Right cardiac atrium (tissue), 5 donors: ENCODE results near the gene POLR3B. TPM values are rescaled to one million over a fixed set of nuclear protein-coding genes. Genes with fewer than 3 reads are reported as not detected.
"Not testable (repeated sequence)": the region's sequence is repeated elsewhere in the genome, so short reads cannot be mapped to it uniquely, and the experiment has no call there.

Source experiments
- ATAC-seq, 2 donors: fragments of 200-7000 bp; cut with Tn5 transposase; one replicate each; pipeline versions ENCODE4 v1.8.0 to v1.9.1; 2020; ENCODE audit warnings: moderate library complexity in 2 of 2, mild to moderate bottlenecking in 1 of 2
- DNase-seq, 3 donors: peaks; one replicate each; pipeline ENCODE4 v3.0.0-alpha.2; 2020
- H3K27ac ChIP-seq: one replicate; pipeline ENCODE4 v1.5.1; 2013; ENCODE audit warnings: mild to moderate bottlenecking, low read length, control low read depth, moderate library complexity
- H3K27me3 ChIP-seq: one replicate; pipeline ENCODE4 v1.6.1; 2013; ENCODE audit not compliant: control insufficient read depth, insufficient read depth
- H3K4me1 ChIP-seq: one replicate; pipeline ENCODE4 v1.6.1; 2013; ENCODE audit warnings: low read length; ENCODE audit not compliant: control insufficient read depth, insufficient read depth
- H3K4me3 ChIP-seq: one replicate; pipeline ENCODE4 v1.5.1; 2013; ENCODE audit warnings: low read length, control low read depth
- H3K9me3 ChIP-seq: one replicate; pipeline ENCODE4 v1.6.1; 2013; ENCODE audit warnings: low read length; ENCODE audit not compliant: control insufficient read depth
- WGBS: extraction: QIAGEN DNeasy Blood & Tissue Kit; methylation state at CpG from one replicate; pipeline ENCODE4 v1.1.7; 2013; 5-methylcytosine and 5-hydroxymethylcytosine counted together
- intact Hi-C, 4 donors: fragments of 100-400 bp; cut with DNase I; formaldehyde crosslinking; loops; one replicate each; pipeline versions ENCODE4 v1.11.0 to v1.14.0; 2022 to 2023
- polyA plus RNA-seq: library from polyadenylated mRNA; stranded (reverse); fragments of 200-250 nt; gene quantifications from one replicate; pipeline ENCODE4 v1.2.3, GENCODE V29; 2013
- total RNA-seq, 4 donors: library from RNA; stranded (reverse); fragmentation: NEBNext Ultra II Directional; extraction: Animal tissue kit (Norgen Biotek cat#: 25700); gene quantifications; one replicate each; pipeline ENCODE4 v1.2.1, GENCODE V29; 2021
- donor health status: healthy with polysubstance abuse.
- donor health status: DM: no; HTN: yes; CAD: no.
- donor health status: DM: no; HTN: no; CAD: no.
- donor health status: DM: no; HTN: yes; CAD: no; lungs with severe emphysema.
- donor health status: DM: yes; HTN: yes; CAD: no.

The POLR3B gene
- total and polyA plus RNA-seq, 5 donors, result 3.4 to 8.6 (median 7.9) TPM

DNA sequence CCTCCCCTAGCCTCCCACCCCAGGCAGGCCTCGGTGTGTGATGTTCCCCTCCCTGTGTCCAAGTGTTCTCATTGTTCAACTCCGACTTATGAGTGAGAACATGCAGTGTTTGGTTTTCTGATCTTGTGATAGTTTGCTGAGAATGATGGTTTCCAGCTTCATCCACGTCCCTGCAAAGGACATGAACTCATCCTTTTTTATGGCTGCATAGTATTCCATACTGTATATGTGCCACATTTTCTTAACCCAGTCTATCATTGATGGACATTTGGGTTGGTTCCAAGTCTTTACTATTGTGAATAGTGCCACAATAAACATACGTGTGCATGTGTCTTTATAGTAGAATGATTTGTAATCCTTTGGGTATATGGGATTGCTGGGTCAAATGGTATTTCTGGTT is 108.1 kb downstream of the POLR3B start:
- 77% methylated on average over 4 of the region's 4 CpGs for WGBS
- H3K4me3 ChIP-seq, H3K4me1 ChIP-seq, ATAC-seq, H3K9me3 ChIP-seq, intact Hi-C loops, DNase-seq, H3K27me3 ChIP-seq, H3K27ac ChIP-seq: not testable (repeated sequence)

DNA sequence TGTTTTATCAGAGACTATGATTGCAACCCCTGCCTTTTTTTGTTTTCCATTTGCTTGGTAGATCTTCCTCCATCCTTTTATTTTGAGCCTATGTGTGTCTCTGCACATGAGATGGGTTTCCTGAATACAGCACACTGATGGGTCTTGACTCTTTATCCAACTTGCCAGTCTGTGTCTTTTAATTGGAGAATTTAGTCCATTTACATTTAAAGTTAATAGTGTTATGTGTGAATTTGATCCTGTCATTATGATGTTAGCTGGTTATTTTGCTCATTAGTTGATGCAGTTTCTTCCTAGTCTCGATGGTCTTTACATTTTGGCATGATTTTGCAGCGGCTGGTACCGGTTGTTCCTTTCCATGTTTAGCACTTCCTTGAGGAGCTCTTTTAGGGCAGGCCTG is 118.1 kb downstream of the POLR3B start:
- H3K4me1 ChIP-seq, ATAC-seq, intact Hi-C loops, DNase-seq, H3K9me3 ChIP-seq, H3K4me3 ChIP-seq, H3K27me3 ChIP-seq, H3K27ac ChIP-seq: not testable (repeated sequence)
- 100% methylated on average over 1 of the region's 3 CpGs for WGBS

DNA sequence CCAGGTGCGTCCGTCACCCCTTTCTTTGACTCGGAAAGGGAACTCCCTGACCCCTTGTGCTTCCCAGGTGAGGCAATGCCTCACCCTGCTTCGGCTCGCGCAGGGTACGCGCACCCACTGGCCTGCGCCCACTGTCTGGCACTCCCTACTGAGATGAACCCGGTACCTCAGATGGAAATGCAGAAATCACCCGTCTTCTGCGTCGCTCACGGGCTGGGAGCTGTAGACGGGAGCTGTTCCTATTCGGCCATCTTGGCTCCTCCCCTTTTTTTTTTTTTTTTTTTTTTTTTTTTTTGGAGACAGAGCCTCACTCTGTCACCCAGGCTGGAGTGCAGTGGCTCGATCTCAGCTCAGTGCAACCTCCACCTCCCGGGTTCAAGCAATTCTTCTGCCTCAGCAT is 120.1 kb downstream of the POLR3B start:
- H3K27ac ChIP-seq, ATAC-seq, H3K27me3 ChIP-seq, intact Hi-C loops, H3K9me3 ChIP-seq, DNase-seq, H3K4me1 ChIP-seq, H3K4me3 ChIP-seq: not testable (repeated sequence)
- WGBS, result 92% methylated on average over 18 of the region's 18 CpGs

DNA sequence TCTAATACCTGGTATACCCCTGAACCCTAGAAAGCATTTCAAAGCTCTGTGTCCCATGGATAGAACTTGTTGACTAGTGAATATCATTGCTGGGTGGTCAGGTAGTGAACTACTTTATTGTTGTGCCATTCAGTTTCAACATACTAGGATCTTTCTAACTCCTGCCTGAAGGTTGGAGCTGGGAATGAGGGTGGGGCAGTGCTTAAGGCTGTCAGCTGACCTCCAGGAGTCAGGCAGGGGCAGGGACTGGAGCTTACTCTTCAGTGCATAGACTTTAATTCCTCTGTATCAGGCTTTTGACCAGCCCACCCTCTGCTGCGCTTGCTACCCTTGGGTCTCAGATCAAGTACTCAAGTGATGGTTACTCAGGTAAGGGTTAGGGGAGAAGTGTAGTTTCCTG is 122.7 kb downstream of the POLR3B start:
- no peak overlapping the region for H3K27ac ChIP-seq
- DNase-seq (no peak), ATAC-seq (no peak)
- H3K9me3 ChIP-seq, result no peaks in the 10 kb centered on the region
- WGBS, result 95% methylated on average over 1 of the region's 1 CpG
- H3K4me3 ChIP-seq, result no peak overlapping the region
- no peaks in the 10 kb centered on the region for H3K27me3 ChIP-seq
- intact Hi-C loops, result no loop called here
- no peaks in the 10 kb centered on the region for H3K4me1 ChIP-seq

DNA sequence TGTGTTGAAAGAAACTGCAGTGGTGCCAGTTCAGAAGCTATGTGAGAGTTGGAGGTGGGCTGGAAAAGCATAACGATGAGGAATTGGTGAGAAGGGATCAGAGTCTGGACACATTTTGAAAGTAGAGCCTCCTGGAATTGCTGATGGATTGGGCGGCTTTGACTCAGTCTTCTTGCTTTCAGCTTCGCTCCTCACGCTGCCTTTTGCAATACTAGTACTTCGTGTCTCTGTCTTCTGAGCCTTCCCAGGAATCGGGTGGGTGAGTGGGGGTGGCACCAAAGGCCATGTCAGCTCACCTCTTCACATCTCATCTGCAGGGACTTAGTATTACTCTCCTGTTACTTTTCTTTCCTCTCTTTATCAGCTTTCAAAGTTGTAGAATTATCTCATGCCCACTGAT is 123.7 kb downstream of the POLR3B start:
- ATAC-seq (no peak), DNase-seq (no peak)
- Histone ChIP-seq H3K4me3 (no peak overlapping the region), H3K4me1 (no peaks in the 10 kb centered on the region), H3K27ac (no peak overlapping the region), H3K9me3 (no peaks in the 10 kb centered on the region), H3K27me3 (no peaks in the 10 kb centered on the region)
- intact Hi-C loops, result no loop called here
- WGBS, result 94% methylated on average over 6 of the region's 6 CpGs

DNA sequence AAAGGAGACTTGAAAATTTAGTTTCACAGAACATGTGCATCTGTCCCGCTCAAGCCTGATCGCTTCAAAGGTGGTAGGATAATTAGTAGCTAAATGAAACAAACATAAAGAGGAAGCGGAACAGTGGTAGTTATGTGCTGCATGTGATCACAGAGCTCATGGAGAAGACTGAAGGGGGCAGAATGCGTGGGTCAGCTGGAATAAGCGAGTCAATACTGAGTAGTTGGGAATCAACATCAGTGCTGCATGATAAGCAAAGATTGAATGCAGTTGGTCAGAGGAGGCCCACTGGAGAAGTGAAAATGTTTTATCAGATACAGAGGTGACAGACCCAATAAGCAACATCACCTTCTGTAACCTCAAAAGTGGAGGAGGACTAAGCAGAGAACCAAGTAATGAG is 130.1 kb downstream of the POLR3B start:
- ATAC-seq (no peak), DNase-seq (no peak)
- Histone ChIP-seq H3K4me3 (no peak overlapping the region), H3K4me1 (no peaks in the 10 kb centered on the region), H3K27me3 (no peaks in the 10 kb centered on the region), H3K27ac (no peak overlapping the region), H3K9me3 (no peaks in the 10 kb centered on the region)
- 97% methylated on average over 5 of the region's 5 CpGs for WGBS
- intact Hi-C loops, result no loop called here

DNA sequence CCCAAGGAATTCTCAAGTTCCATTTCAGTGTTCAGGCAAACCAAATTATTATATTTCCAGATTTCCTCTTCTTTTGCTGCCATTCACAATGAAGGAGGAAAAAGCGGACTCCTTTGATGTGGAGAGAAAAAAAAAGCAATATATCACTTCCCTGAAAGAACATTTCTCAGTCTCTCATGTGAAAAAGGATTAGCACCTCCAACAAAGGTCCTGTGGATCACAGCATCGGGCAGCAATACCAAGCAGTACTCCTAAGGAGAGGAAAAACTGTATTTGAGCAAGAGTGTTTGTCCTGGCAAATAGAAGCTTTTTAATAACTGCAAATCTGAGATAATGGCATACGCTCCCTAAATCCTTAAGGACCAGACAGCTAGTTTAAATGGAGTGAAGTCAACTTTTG is 131.3 kb downstream of the POLR3B start:
- ATAC-seq (no peak), DNase-seq (no peak)
- H3K9me3 ChIP-seq, result no peaks in the 10 kb centered on the region
- 76% methylated on average over 3 of the region's 3 CpGs for WGBS
- H3K27me3 ChIP-seq, result no peaks in the 10 kb centered on the region
- H3K4me1 ChIP-seq, result no peaks in the 10 kb centered on the region
- no peak overlapping the region for H3K27ac ChIP-seq
- intact Hi-C loops, result no loop called here
- no peak overlapping the region for H3K4me3 ChIP-seq

DNA sequence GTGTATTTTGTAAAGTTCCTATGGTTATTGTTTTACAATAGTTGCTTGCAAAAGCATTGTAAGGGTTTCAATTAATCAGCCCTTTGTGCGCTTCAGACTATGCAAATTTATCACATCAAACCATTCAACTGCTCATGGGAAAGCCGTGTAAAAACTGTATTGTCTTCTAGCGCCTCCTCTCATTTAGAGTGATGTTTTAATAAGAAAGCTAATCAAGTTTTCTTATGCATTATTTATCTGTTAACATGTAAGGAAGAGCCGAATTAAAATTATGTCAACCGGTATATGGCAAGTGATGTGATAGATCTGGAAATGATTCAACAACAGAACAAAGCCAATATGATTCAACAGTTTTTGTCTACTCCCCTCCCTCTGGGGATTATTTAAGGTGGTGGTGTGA is 132.7 kb downstream of the POLR3B start:
- 88% methylated on average over 5 of the region's 5 CpGs for WGBS
- Histone ChIP-seq H3K4me1 (no peaks in the 10 kb centered on the region), H3K9me3 (no peaks in the 10 kb centered on the region), H3K27ac (no peak overlapping the region), H3K4me3 (no peak overlapping the region), H3K27me3 (no peaks in the 10 kb centered on the region)
- DNase-seq (no peak), ATAC-seq (no peak)
- intact Hi-C loops, result no loop called here

DNA sequence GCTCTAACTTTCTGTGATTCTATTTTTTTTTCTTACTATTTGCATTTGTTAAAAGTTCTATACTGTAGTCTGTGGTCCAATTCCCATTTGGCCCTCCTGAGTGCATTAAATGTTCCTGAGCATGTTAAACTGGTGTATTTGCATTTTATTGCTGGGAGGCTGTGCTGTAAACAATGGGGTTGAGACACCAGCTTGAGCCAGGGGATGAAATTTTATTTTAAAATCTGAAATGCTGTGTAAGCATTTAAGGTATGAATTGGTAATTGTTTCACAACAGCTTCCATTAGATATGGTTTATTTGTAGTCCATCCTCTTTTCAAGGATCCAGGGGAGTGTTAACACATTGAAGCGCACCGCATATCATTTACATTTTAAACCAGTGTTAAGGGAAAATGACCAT is 135.3 kb downstream of the POLR3B start:
- H3K4me3 ChIP-seq, result no peak overlapping the region
- H3K27me3 ChIP-seq, result no peaks in the 10 kb centered on the region
- no peaks in the 10 kb centered on the region for H3K4me1 ChIP-seq
- no peak overlapping the region for H3K27ac ChIP-seq
- intact Hi-C loops, result no loop called here
- ATAC-seq, result no peak
- 89% methylated on average over 2 of the region's 2 CpGs for WGBS
- H3K9me3 ChIP-seq, result no peaks in the 10 kb centered on the region
- DNase-seq, result no peak

DNA sequence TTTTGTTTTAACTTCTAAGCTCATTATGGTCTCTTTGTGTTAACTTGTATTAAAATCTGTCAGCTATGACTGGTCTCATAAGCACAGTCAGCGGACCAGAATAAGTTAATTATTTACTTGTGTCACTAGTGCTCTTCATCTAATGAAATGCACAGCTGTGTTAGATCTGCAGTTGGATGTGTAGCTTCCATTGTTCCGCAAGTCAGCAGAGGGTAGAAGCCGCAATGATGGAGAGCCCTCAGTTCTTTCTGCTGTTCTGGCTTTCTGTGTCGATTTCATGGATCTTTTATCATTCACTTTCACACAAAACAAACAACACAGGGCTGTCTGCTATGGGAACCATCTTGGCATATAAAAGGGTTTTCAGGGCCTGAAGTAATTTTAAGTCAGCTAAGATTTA is 136.0 kb downstream of the POLR3B start:
- ATAC-seq (no peak), DNase-seq (no peak)
- no peaks in the 10 kb centered on the region for H3K4me1 ChIP-seq
- no peaks in the 10 kb centered on the region for H3K9me3 ChIP-seq
- 65% methylated on average over 4 of the region's 4 CpGs for WGBS
- intact Hi-C loops, result no loop called here
- no peak overlapping the region for H3K4me3 ChIP-seq
- no peak overlapping the region for H3K27ac ChIP-seq
- no peaks in the 10 kb centered on the region for H3K27me3 ChIP-seq

DNA sequence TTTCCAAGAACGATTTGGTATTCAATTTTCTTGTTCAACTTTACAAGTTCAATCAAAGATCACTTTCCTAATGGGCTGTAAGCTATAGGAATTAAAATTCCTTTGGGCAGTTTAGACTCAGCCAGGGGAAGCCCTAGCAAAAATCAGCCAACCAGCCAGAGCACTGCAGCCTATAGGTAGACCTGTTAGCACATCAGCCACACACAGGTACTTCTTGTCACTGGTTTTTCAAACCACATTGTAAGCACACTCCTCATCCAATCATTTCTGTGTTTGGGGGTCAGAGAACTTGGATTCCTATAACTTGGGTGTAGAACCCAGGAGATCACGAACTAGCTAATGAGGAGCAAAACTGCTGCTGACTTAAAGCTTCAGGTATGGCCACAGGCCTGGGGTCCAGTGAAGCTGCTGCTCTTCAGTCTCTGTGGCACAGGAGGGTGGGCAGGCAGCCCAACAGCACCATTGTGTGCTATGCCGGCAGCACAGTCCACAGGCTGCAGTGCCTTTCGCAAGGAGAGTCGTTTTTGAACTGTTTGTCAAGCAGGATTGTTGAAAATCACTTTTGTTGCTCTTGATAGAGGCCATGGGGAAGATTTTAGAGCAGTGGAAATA is 137.9 kb downstream of the POLR3B start:
- 87% methylated on average over 5 of the region's 5 CpGs for WGBS
- H3K27me3 ChIP-seq, result no peaks in the 10 kb centered on the region
- DNase-seq, result no peak
- no peaks in the 10 kb centered on the region for H3K4me1 ChIP-seq
- H3K9me3 ChIP-seq, result no peaks in the 10 kb centered on the region
- intact Hi-C loops, result no loop called here
- ATAC-seq, result no peak
- H3K27ac ChIP-seq, result no peak overlapping the region
- H3K4me3 ChIP-seq, result no peak overlapping the region

DNA sequence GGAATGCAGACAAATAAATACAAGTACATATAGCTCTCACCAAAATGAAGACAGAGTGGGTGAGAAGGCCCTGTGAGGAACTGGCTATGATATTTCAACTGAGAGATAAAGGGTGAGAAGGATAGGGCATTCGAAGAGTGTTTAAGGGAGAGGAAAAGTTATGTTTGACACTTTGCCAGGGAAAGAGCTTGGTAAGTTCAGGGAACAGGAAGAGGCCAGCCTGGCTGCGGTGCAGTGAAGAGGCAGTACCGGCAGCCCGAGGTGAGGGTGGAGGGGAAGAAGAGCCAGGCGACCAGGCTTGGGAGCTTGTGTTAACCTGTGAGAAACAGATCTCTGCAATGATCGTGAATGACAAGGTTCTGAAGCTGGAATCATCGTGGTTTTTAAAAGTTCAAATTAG is 140.5 kb downstream of the POLR3B start:
- Histone ChIP-seq H3K9me3 (no peaks in the 10 kb centered on the region), H3K27ac (no peak overlapping the region), H3K4me3 (no peak overlapping the region), H3K27me3 (no peaks in the 10 kb centered on the region), H3K4me1 (no peaks in the 10 kb centered on the region)
- intact Hi-C loops, result no loop called here
- 33% methylated on average over 7 of the region's 7 CpGs for WGBS
- DNase-seq (peak in 2 of 3 donors; percentile 59 to 60), ATAC-seq (peak; percentile 63 to 80)
